Measurements from ENCODE around the gene SMPX. TPM values are rescaled to one million over a fixed set of nuclear protein-coding genes. Genes with fewer than 3 reads are reported as not detected.

Gene SMPX
- polyA plus RNA-seq, 1 of the 3 experiments (the other 2 are of a cell fraction), result not detected

GRCh38 chrX:21738210-21738949, 19.5 kb downstream of the SMPX start:
- Histone ChIP-seq H3K9me3 (no peaks in the 10 kb centered on the region), H3K9ac (no peak overlapping the region), H3K36me3 (replicated peaks in 1 of 2; ENCODE audit: control insufficient read depth in 1 of 2, insufficient read depth in 2 of 2, low read length in 1 of 2) (no peaks in the 10 kb centered on the region), H3F3A (replicated peaks; ENCODE audit: insufficient read depth) (no peaks in the 10 kb centered on the region), H3K79me2 (ENCODE audit: insufficient read depth) (no peaks in the 10 kb centered on the region), H3K27me3 (ENCODE audit: insufficient read depth) (no peaks in the 10 kb centered on the region; the same call in 1 of the 2 replicates), H3K4me2 (no peak overlapping the region), H2AFZ (ENCODE audit: low read depth) (no peak overlapping the region), H3K4me1 (ENCODE audit: control insufficient read depth in 1 of 2, insufficient read depth in 2 of 2, low read depth in 1 of 2, low read length in 1 of 2) (peaks cover 0 to 3% of the 10 kb centered on the region in 2 experiments; a peak in 1 of 4 replicates), H3K27ac (ENCODE audit: low read depth in 2 of 2, low read length in 1 of 2) (no peak overlapping the region), H3K4me3 (ENCODE audit: low read depth in 2 of 2, low read length in 1 of 2) (no peak overlapping the region), H4K20me1 (ENCODE audit: insufficient read depth) (no peaks in the 10 kb centered on the region), H3K9me2 (no peaks in the 10 kb centered on the region)
- ChIA-PET CTCF (interaction anchor here (0.6 kb wide), 1 partner anchor 1015 kb away, joined by 3 read pairs; no protein-coding TSS in a partner anchor), POLR2A (no interaction called here)
- DNase-seq, result no peak
- TF ChIP-seq PBX3 (IDR thresholded peaks at IDR 0.05), result no peak
- no peak for TF ChIP-seq MEF2A (IDR thresholded peaks at IDR 0.05; ENCODE audit: borderline replicate concordance, low read depth)
- TF ChIP-seq RAD21 (IDR thresholded peaks at IDR 0.05; ENCODE audit: low read length), result no peak
- TF ChIP-seq, protein P1, sequence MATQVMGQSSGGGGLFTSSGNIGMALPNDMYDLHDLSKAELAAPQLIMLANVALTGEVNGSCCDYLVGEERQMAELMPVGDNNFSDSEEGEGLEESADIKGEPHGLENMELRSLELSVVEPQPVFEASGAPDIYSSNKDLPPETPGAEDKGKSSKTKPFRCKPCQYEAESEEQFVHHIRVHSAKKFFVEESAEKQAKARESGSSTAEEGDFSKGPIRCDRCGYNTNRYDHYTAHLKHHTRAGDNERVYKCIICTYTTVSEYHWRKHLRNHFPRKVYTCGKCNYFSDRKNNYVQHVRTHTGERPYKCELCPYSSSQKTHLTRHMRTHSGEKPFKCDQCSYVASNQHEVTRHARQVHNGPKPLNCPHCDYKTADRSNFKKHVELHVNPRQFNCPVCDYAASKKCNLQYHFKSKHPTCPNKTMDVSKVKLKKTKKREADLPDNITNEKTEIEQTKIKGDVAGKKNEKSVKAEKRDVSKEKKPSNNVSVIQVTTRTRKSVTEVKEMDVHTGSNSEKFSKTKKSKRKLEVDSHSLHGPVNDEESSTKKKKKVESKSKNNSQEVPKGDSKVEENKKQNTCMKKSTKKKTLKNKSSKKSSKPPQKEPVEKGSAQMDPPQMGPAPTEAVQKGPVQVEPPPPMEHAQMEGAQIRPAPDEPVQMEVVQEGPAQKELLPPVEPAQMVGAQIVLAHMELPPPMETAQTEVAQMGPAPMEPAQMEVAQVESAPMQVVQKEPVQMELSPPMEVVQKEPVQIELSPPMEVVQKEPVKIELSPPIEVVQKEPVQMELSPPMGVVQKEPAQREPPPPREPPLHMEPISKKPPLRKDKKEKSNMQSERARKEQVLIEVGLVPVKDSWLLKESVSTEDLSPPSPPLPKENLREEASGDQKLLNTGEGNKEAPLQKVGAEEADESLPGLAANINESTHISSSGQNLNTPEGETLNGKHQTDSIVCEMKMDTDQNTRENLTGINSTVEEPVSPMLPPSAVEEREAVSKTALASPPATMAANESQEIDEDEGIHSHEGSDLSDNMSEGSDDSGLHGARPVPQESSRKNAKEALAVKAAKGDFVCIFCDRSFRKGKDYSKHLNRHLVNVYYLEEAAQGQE (IDR thresholded peaks at IDR 0.05; ENCODE audit: low read depth, low read length), result no peak
- TF ChIP-seq, protein P2, sequence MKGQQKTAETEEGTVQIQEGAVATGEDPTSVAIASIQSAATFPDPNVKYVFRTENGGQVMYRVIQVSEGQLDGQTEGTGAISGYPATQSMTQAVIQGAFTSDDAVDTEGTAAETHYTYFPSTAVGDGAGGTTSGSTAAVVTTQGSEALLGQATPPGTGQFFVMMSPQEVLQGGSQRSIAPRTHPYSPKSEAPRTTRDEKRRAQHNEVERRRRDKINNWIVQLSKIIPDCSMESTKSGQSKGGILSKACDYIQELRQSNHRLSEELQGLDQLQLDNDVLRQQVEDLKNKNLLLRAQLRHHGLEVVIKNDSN (IDR thresholded peaks at IDR 0.05; ENCODE audit: borderline replicate concordance, low read depth), result no peak
- TF ChIP-seq POLR2AphosphoS5 (IDR thresholded peaks at IDR 0.05; ENCODE audit: low read depth, low read length), result no peak
- TF ChIP-seq, protein P3, sequence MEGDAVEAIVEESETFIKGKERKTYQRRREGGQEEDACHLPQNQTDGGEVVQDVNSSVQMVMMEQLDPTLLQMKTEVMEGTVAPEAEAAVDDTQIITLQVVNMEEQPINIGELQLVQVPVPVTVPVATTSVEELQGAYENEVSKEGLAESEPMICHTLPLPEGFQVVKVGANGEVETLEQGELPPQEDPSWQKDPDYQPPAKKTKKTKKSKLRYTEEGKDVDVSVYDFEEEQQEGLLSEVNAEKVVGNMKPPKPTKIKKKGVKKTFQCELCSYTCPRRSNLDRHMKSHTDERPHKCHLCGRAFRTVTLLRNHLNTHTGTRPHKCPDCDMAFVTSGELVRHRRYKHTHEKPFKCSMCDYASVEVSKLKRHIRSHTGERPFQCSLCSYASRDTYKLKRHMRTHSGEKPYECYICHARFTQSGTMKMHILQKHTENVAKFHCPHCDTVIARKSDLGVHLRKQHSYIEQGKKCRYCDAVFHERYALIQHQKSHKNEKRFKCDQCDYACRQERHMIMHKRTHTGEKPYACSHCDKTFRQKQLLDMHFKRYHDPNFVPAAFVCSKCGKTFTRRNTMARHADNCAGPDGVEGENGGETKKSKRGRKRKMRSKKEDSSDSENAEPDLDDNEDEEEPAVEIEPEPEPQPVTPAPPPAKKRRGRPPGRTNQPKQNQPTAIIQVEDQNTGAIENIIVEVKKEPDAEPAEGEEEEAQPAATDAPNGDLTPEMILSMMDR (IDR thresholded peaks at IDR 0.05), result no peak
- no peak for TF ChIP-seq FOXJ3 (CRISPR knock-in tag; IDR thresholded peaks at IDR 0.05)
- TF ChIP-seq YY1 (IDR thresholded peaks at IDR 0.05; ENCODE audit: low read depth), result no peak
- TF ChIP-seq CHD2 (IDR thresholded peaks at IDR 0.05; ENCODE audit: low read length, partially characterized antibody), result no peak
- WGBS (ENCODE audit: low lambda C conversion rate), result 51% methylated on average over 15 of the region's 15 CpGs
